IPS-NIHi7 (cell line): ENCODE results near the gene MAPK1.
A peak's percentile ranks its signal among the peaks of the same experiment; 100 is the strongest.
"Not testable (repeated sequence)": the region's sequence is repeated elsewhere in the genome, so short reads cannot be mapped to it uniquely, and the experiment has no call there.

Experiments used
- DNase-seq: peaks from one replicate; pipeline ENCODE4 v3.0.0; 2012; ENCODE audit warnings: mixed read lengths; ENCODE audit errors: extremely low spot score

MAPK1 gene

GRCh38 chr22:21867528-21868266 is at the start of gene MAPK1:
TSS of gene MAPK1 (minus strand) at chr22:21867645. CDS start at chr22:21867440, 205 bp downstream.
- DNase-seq: peak; percentile 97

GRCh38 chr22:21916309-21916918 is 49.0 kb upstream of the MAPK1 start:
- no peak for DNase-seq

- DNase-seq: peak; percentile 2
These were observed 48.3 kb upstream of the MAPK1 start for GRCh38 chr22:21915624-21916308.

- not testable (repeated sequence) for DNase-seq
These were observed 46.7 kb upstream of the MAPK1 start for GRCh38 chr22:21914033-21914642.

- not testable (repeated sequence) for DNase-seq
These were observed 42.9 kb upstream of the MAPK1 start for GRCh38 chr22:21910367-21910766.

GRCh38 chr22:21909871-21910270 is 42.4 kb upstream of the MAPK1 start:
- peak; percentile 4 for DNase-seq

- DNase-seq: peak; percentile 4
These were observed 40.4 kb upstream of the MAPK1 start for GRCh38 chr22:21907638-21908522.

- DNase-seq: peak; percentile 3
These were observed 37.8 kb upstream of the MAPK1 start for GRCh38 chr22:21905234-21905633.

GRCh38 chr22:21904250-21904789 is 36.9 kb upstream of the MAPK1 start:
- peak; percentile 5 for DNase-seq

- no peak for DNase-seq
These were observed 35.8 kb upstream of the MAPK1 start for GRCh38 chr22:21903283-21903682.

- no peak for DNase-seq
These were observed 35.0 kb upstream of the MAPK1 start for GRCh38 chr22:21902296-21903087.

- no peak for DNase-seq
These were observed 31.0 kb upstream of the MAPK1 start for GRCh38 chr22:21898354-21898896.

- DNase-seq: no peak
These were observed 29.6 kb upstream of the MAPK1 start for GRCh38 chr22:21896951-21897513.

GRCh38 chr22:21896275-21896674 is 28.8 kb upstream of the MAPK1 start:
- DNase-seq: not testable (repeated sequence)

GRCh38 chr22:21894799-21895198 is 27.4 kb upstream of the MAPK1 start:
- DNase-seq: no peak

GRCh38 chr22:21889251-21889990 is 22.0 kb upstream of the MAPK1 start:
- no peak for DNase-seq

- no peak for DNase-seq
These were observed 20.4 kb upstream of the MAPK1 start for GRCh38 chr22:21887841-21888240.

GRCh38 chr22:21883930-21884329 is 16.5 kb upstream of the MAPK1 start:
- DNase-seq: not testable (repeated sequence)
